Cardiac fibroblast (primary cell): ENCODE measurements around the gene EOMES.

Experiments
- DNase-seq, 2 donors: peaks; one replicate each; pipeline versions ENCODE4 v3.0.0 to v3.0.0-alpha.2; 2010; ENCODE audit warnings: low read depth in 2 of 2
- H3K4me3 ChIP-seq, 2 donors: replicated peaks in 1 of 2; 1 replicate in 1 of 2; 2 replicates in 1 of 2; pipeline ENCODE4 v1.5.1; 2011; ENCODE audit warnings: low read depth in 2 of 2, low read length in 2 of 2, mild to moderate bottlenecking in 2 of 2, moderate library complexity in 1 of 2
- TF ChIP-seq, protein P1 (sequence below): IDR thresholded peaks from one replicate; pipeline ENCODE4 v1.5.1; 2011; ENCODE audit warnings: low read depth, mild to moderate bottlenecking, low read length, inconsistent platforms

EOMES gene

DNA sequence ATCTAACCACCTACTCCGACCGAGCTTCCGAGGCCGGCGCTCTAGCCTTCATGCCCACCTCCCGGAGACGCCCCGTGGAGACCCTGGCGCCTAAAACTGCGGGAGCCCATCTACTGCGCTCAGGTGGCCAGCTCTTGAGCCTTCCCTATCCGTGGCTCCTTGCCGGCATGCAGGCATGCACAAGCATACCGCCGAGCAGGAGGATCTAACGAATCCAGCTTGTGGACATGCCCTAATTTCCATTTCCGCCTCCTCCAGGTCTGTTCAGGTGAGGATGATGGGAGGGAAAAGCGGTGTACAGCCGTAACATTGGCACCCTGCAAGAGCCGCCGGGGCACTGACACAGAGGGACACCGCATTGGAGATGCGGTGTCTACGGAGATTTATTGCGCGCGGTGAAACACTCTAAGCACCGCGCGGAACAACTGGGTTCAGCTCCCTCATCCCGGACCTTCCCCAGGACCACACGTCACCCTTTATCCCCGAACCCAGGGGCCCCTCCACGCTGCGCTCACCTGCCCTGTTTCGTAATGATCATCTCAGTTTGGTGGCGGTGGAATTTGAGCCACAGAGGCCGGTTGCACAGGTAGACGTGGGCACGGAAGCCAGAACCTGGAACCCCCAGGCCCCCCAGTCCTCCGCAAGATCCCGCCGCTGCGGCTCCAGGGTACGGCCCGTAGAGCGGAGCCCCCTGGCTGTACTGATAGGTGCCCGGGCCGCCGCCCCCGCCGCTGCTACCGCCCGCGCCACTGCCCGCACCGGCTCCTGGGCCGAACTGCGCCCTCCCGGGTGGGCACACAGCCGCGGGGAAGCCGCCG is 1.0 kb downstream of the EOMES start:
- H3K4me3 ChIP-seq: peak overlapping the region; percentile 33 to 56
- TF ChIP-seq, protein P1, sequence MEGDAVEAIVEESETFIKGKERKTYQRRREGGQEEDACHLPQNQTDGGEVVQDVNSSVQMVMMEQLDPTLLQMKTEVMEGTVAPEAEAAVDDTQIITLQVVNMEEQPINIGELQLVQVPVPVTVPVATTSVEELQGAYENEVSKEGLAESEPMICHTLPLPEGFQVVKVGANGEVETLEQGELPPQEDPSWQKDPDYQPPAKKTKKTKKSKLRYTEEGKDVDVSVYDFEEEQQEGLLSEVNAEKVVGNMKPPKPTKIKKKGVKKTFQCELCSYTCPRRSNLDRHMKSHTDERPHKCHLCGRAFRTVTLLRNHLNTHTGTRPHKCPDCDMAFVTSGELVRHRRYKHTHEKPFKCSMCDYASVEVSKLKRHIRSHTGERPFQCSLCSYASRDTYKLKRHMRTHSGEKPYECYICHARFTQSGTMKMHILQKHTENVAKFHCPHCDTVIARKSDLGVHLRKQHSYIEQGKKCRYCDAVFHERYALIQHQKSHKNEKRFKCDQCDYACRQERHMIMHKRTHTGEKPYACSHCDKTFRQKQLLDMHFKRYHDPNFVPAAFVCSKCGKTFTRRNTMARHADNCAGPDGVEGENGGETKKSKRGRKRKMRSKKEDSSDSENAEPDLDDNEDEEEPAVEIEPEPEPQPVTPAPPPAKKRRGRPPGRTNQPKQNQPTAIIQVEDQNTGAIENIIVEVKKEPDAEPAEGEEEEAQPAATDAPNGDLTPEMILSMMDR: no peak
- no peak for DNase-seq

GRCh38 chr3:27719314-27720003 is 2.7 kb downstream of the EOMES start:
- H3K4me3 ChIP-seq: no peak overlapping the region
- TF ChIP-seq, protein P1: no peak
- no peak for DNase-seq

DNA sequence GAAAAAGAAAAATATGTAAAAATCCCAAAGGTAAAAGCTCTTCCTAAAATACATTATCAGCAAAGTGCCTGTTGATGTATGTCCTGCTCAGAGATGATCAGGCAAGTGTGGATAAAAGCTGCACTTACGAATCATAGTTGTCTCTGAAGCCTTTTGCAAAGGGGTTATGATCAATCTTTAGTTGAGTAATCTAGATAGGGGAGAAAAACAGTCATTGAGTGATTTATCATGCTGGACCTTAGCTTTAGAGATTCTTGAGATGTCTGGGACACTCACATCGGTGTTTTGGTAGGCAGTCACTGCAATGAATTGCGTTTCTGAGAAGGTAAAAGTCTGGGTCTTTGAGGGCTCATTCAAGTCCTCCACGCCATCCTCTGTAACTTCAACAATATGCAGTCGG is 3.7 kb downstream of the EOMES start:
- TF ChIP-seq, protein P1: no peak
- no peak overlapping the region for H3K4me3 ChIP-seq
- no peak for DNase-seq

GRCh38 chr3:27717200-27717852 is 4.8 kb downstream of the EOMES start:
- no peak for DNase-seq
- H3K4me3 ChIP-seq: no peak overlapping the region
- TF ChIP-seq, protein P1: no peak

DNA sequence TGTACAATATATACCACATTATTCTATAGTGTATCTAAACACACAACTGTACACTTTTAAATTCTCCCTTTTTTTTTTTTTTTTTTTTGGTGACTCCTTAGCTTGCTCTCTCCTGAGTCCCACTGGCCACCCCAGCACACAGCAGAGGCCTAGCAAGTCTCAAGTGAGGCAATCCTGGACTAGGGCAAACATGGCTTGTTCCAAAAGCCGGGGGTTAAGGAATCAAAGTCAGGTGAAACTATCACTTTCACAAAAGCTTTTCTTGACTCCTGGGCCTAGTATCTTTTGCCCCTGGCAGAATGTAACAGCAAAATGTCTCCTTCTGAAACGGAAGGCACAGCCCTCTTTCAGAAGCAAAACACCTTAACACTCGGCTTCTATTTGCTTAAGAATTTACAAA is 5.8 kb downstream of the EOMES start:
- no peak for DNase-seq
- H3K4me3 ChIP-seq: no peak overlapping the region
- TF ChIP-seq, protein P1: no peak

DNA sequence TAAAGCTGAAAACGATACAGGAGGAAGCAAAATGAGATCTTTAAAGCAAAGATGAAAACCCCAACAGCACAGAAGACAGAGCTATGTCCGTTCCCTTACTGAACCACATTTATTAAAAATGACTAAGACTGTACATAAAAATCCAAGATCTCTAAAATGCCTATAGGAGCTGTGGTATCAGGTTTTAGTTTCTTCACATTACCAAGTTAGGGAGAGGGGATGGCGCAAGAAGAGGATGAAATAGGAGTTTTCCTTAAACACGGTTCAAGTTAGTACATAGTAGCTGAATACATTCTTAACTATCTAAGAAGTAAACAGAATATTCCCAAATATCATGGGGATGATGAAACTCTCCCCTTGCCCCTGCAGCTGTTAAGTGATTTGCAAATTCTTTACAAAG is 6.3 kb downstream of the EOMES start:
- no peak for DNase-seq
- TF ChIP-seq, protein P1: no peak
- H3K4me3 ChIP-seq: no peak overlapping the region
